NT2/D1 (cell line): ENCODE measurements around the gene COL20A1.

Experiments
- SUZ12 ChIP-seq: IDR thresholded peaks from 2 replicates; pipeline ENCODE4 v1.6.1; 2011; ENCODE audit not compliant: insufficient read length, insufficient read depth; ENCODE audit errors: extremely low read depth
- YY1 ChIP-seq: IDR thresholded peaks from 2 replicates; pipeline ENCODE4 v1.6.1; 2011; ENCODE audit not compliant: insufficient read length, insufficient read depth
- ZNF274 ChIP-seq: IDR thresholded peaks from 2 replicates; pipeline ENCODE4 v1.6.1; 2011; ENCODE audit warnings: mild to moderate bottlenecking, low read depth, low read length

DNA sequence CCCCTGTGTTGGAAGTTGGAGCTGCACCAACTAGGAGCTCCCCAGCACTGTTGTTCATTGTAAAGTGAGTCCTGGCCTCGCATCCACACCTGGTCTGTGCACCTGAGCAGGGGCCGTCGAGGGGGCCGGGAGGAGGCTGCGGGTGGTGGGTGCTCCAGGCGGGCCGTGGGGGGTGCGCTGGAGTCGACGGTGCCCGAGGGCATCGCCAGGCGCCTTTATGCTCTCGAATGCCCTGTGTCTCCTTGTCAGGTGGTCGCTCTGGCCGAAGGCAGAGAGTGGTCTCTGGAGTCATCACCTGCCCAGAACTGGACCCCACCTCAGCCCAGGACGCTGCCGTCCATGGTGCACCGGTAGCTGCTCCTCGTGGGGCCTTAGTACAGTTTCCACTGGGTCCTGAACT lies 16.0 kb upstream of the COL20A1 start:
- TF ChIP-seq YY1 (no peak), ZNF274 (no peak), SUZ12 (no peak)
